MCF 10A (cell line): ENCODE measurements around the gene ALDH9A1. TPM values are rescaled to one million over a fixed set of nuclear protein-coding genes. Genes with fewer than 3 reads are reported as not detected.

Source experiments
- BruUV-seq: library from RNA; stranded (reverse); fragments of 400-500 nt; replicated peaks from 2 replicates; lab custom pipeline; 2021; lab: Mats Ljungman, UMichigan
- CTCF ChIA-PET: fragments of 300-600 bp; sonication (Branson Sonifier 250); formaldehyde crosslinking; extraction: SDS; loops from one replicate; lab custom pipeline; 2021; ENCODE audit warnings: antibody characterized with exemption, inconsistent platforms; lab: Yijun Ruan, JAX
- POLR2A ChIA-PET: fragments of 300-600, 350-650 bp; sonication (Branson Sonifier 250); formaldehyde crosslinking; extraction: SDS; loops from one replicate; lab custom pipeline; 2020; ENCODE audit warnings: antibody characterized with exemption, inconsistent platforms; lab: Yijun Ruan, JAX
- DNase-seq: peaks from one replicate; pipeline ENCODE4 v3.0.0-alpha.2; 2018; ENCODE audit not compliant: unreplicated experiment
- H3K27ac Mint-ChIP-seq: one replicate; pipeline ENCODE4 v1.8.0; 2022; ENCODE audit warnings: mild to moderate bottlenecking, low read depth, mixed read lengths; ENCODE audit not compliant: unreplicated experiment
- H3K27me3 Mint-ChIP-seq: one replicate; pipeline ENCODE4 v1.8.0; 2022; ENCODE audit warnings: mixed read lengths; ENCODE audit not compliant: insufficient read depth, unreplicated experiment
- H3K36me3 Mint-ChIP-seq: one replicate; pipeline ENCODE4 v1.8.0; 2022; ENCODE audit warnings: mild to moderate bottlenecking, moderate library complexity, mixed read lengths; ENCODE audit not compliant: insufficient read depth, unreplicated experiment
- H3K4me1 Mint-ChIP-seq: one replicate; pipeline ENCODE4 v1.8.0; 2022; ENCODE audit warnings: mixed read lengths; ENCODE audit not compliant: insufficient read depth, unreplicated experiment
- H3K4me3 Mint-ChIP-seq: one replicate; pipeline ENCODE4 v1.8.0; 2022; ENCODE audit warnings: mild to moderate bottlenecking, moderate library complexity, mixed read lengths; ENCODE audit not compliant: unreplicated experiment
- H3K9me3 Mint-ChIP-seq: one replicate; pipeline ENCODE4 v1.8.0; 2022; ENCODE audit warnings: mixed read lengths; ENCODE audit not compliant: unreplicated experiment
- intact Hi-C: fragments of 100-400 bp; cut with micrococcal nuclease; formaldehyde crosslinking; loops from 2 replicates; pipeline ENCODE4 v1.14.1; 2022
- total RNA-seq: library from RNA; stranded (reverse); gene quantifications from 2 replicates; pipeline ENCODE4 v1.2.3, GENCODE V29; 2022
- TF ChIP-seq, protein P1 (sequence below): fragments of 200-600 bp; IDR thresholded peaks from one replicate; pipeline ENCODE4 v1.8.0; 2022; ENCODE audit warnings: antibody characterized with exemption, mild to moderate bottlenecking; ENCODE audit not compliant: unreplicated experiment

ALDH9A1 gene
- total RNA-seq, 1 experiment from 2014 or later = 67.1 TPM

DNA sequence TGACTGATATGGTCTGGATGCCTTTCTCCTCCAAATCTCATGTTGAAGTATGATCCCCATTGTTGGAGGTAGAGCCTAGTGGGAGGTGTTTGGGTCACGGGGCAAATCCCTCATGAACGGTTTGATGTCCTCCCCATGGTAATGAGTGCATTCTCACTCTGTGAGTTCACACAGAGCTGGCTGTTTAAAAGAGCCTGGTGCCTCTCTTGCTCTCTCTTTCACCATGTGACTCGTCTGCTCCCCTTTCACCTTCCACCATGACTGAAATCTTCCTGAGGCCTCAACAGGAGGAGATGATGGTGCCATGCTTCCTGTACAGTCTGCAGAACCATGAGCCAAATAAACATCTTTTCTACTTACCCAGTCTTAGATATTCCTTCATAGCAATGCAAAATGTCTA lies 30.2 kb downstream of the ALDH9A1 start:
- Mint-ChIP-seq H3K4me3 (no peak overlapping the region), H3K27ac (no peak overlapping the region), H3K4me1 (peaks cover 27% of the 10 kb centered on the region), H3K36me3 (peaks cover 97% of the 10 kb centered on the region), H3K9me3 (no peaks in the 10 kb centered on the region), H3K27me3 (no peaks in the 10 kb centered on the region)
- CTCF ChIA-PET = interaction anchor here (0.5 to 1.2 kb wide), 4 partner anchors 66 to 297 kb away, joined by 3 to 5 read pairs (median 4); no protein-coding TSS in a partner anchor
- BruUV-seq = no TSS peak
- intact Hi-C loops = no loop called here
- POLR2A ChIA-PET = interaction anchor here (0.7 to 2.8 kb wide), 6 partner anchors 10 to 36 kb away, joined by 3 to 11 read pairs (median 4); no protein-coding TSS in a partner anchor
- TF ChIP-seq, protein P1, sequence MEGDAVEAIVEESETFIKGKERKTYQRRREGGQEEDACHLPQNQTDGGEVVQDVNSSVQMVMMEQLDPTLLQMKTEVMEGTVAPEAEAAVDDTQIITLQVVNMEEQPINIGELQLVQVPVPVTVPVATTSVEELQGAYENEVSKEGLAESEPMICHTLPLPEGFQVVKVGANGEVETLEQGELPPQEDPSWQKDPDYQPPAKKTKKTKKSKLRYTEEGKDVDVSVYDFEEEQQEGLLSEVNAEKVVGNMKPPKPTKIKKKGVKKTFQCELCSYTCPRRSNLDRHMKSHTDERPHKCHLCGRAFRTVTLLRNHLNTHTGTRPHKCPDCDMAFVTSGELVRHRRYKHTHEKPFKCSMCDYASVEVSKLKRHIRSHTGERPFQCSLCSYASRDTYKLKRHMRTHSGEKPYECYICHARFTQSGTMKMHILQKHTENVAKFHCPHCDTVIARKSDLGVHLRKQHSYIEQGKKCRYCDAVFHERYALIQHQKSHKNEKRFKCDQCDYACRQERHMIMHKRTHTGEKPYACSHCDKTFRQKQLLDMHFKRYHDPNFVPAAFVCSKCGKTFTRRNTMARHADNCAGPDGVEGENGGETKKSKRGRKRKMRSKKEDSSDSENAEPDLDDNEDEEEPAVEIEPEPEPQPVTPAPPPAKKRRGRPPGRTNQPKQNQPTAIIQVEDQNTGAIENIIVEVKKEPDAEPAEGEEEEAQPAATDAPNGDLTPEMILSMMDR = no peak
- DNase-seq = no peak

DNA sequence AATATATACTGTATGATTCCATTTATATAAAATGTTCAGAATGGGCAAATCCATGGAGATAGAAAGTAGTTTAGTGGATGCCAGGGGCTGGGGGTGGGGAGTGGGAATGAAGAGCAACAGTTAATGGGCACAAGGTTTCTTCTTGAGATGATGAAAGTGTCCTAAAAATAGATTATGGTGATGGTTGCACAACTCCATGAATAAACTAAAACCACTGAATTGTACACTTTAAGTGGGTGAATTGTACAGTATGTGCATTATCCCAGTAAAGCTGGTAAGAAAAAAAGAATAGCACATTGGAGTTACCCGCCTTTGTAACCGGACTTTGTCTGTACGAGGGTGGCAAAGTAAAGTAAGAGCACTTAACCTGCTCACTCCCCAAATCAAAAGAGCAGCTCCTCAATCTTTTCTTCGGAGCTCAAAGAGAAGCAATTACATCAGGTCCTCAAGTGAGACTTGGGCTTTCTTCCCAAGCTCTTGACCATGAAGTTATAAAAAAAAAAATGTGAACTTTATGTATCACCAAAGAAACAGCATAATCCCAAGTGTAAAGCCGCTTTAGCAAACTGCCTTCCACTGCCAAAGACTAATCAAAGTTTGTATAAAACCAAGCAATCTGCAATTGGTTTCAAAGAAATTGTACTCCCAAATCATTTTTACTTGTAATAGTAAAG lies 32.1 kb downstream of the ALDH9A1 start:
- Mint-ChIP-seq H3K4me1 (peaks cover 20% of the 10 kb centered on the region), H3K27ac (no peak overlapping the region), H3K27me3 (no peaks in the 10 kb centered on the region), H3K36me3 (peaks cover 97% of the 10 kb centered on the region), H3K9me3 (no peaks in the 10 kb centered on the region), H3K4me3 (no peak overlapping the region)
- peak; percentile 58 for DNase-seq
- ChIA-PET CTCF (interaction anchor here (0.6 to 1.8 kb wide), 7 partner anchors 13 to 456 kb away, joined by 3 to 8 read pairs (median 4); no protein-coding TSS in a partner anchor), POLR2A (interaction anchor here (0.8 to 2.8 kb wide), 6 partner anchors 8 to 164 kb away, joined by 3 to 11 read pairs (median 4); no protein-coding TSS in a partner anchor)
- intact Hi-C loops = no loop called here
- TF ChIP-seq, protein P1 = no peak
- no TSS peak for BruUV-seq

DNA sequence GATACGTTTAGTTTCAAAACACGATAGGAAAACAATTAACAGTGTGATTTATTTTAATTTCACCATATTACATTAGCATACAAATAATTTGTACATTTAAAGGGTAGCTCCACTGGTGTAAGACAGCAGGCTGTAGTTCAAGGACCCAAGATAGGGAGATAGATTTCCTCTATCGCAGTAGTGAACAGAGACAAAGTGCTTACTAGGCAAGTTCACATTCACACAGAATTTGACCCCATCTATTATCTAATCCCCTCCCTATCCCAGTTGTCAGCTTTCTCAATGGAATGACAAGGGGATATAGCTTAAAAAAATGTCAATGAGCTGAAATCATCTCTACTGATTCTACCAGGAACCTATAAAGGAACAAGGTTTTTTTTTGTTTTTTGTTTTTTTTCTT lies 36.2 kb downstream of the ALDH9A1 start:
- Mint-ChIP-seq H3K27me3 (no peaks in the 10 kb centered on the region), H3K27ac (no peak overlapping the region), H3K4me1 (peaks cover 16% of the 10 kb centered on the region), H3K36me3 (peaks cover 74% of the 10 kb centered on the region), H3K4me3 (no peak overlapping the region), H3K9me3 (no peaks in the 10 kb centered on the region)
- intact Hi-C loops = no loop called here
- DNase-seq = no peak
- CTCF ChIA-PET = interaction anchor here (0.6 to 2.2 kb wide), 7 partner anchors 9 to 87 kb away, joined by 3 to 12 read pairs (median 3); no protein-coding TSS in a partner anchor
- no TSS peak for BruUV-seq
- POLR2A ChIA-PET = interaction anchor here (0.8 to 6.5 kb wide), 3 partner anchors 17 to 36 kb away, joined by 3 to 35 read pairs (median 3); partner anchors contain the start of genes ALDH9A1 and MGST3
- TF ChIP-seq, protein P1 = no peak

DNA sequence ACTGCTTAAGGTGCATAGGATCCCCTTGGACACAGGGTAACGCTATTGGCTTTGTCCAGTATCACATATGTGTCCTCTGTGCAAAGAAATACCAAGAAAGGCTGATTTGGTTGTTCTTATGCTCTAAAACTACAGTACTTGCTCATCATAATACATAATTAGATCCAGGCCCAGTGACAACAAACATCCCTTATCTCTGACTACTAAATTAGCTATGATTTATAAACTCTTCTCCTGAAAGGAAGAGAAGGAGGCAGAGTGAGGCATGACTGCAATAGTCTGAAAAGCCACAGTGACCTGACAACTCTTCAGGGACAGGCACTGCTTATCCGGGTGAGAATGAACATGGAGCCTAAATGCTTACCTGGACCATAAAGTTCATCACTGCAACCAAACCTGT lies 36.7 kb downstream of the ALDH9A1 start:
- POLR2A ChIA-PET = interaction anchor here (0.8 to 6.5 kb wide), 2 partner anchors 17 to 29 kb away, joined by 3 to 35 read pairs; partner anchors contain the start of gene MGST3
- Mint-ChIP-seq H3K4me1 (peaks cover 11% of the 10 kb centered on the region), H3K4me3 (no peak overlapping the region), H3K36me3 (peaks cover 74% of the 10 kb centered on the region), H3K27me3 (no peaks in the 10 kb centered on the region), H3K27ac (no peak overlapping the region), H3K9me3 (no peaks in the 10 kb centered on the region)
- DNase-seq = no peak
- intact Hi-C loops = no loop called here
- TF ChIP-seq, protein P1 = no peak
- BruUV-seq = no TSS peak
- CTCF ChIA-PET = interaction anchor here (0.6 to 2.2 kb wide), 8 partner anchors 9 to 1163 kb away, joined by 3 to 12 read pairs (median 3); no protein-coding TSS in a partner anchor
